ENCODE results near the gene KLF15.

Gene KLF15

DNA sequence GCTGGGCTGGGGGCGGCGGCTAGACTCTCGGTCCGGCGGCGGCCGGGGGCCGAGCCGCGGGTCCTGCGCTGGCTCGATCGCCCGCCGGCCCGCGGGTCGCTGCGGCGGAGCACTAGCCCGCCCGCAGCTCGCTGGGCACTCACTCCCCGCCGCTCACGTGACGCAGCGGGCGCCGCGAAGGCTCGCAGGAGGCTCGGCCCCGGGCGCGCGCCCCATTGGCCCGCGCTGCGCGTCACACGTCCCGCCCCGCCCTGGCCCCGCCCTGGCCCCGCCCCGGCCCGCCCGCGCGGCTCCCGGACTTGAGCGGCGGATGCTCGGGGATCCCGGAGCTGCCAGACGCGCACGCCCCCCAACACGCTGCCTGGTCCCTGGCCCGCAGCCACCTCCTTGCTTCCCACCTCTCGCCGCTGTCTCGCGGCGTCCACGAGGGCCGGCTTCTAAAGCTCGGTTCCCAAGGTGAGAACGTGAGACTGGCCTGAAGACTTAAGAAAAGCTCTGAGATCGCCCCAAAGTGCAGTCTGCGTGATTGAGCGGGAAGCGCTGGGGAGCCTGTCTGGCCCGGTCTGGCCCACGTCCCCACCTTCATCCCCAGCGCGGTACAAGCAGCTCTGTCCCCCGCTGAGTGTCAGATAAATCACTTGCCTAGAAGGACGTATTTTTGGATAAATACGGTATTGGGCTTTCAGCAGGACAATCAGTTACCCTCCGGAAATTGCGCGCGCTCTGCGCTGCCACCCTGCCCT, at the start of gene KLF15:
Gene KLF15 (minus strand): TSS at position 114 of the 743 bp plus-strand sequence. CDS start 4,486 bp downstream, outside the sequence.
- peak within 1 kb of the TSS; percentile 61 for H3K4me3 ChIP-seq (ENCODE audit: low read length)
- DNase-seq (ENCODE audit: low read depth) = peak; percentile 34
- TF ChIP-seq, protein P1, sequence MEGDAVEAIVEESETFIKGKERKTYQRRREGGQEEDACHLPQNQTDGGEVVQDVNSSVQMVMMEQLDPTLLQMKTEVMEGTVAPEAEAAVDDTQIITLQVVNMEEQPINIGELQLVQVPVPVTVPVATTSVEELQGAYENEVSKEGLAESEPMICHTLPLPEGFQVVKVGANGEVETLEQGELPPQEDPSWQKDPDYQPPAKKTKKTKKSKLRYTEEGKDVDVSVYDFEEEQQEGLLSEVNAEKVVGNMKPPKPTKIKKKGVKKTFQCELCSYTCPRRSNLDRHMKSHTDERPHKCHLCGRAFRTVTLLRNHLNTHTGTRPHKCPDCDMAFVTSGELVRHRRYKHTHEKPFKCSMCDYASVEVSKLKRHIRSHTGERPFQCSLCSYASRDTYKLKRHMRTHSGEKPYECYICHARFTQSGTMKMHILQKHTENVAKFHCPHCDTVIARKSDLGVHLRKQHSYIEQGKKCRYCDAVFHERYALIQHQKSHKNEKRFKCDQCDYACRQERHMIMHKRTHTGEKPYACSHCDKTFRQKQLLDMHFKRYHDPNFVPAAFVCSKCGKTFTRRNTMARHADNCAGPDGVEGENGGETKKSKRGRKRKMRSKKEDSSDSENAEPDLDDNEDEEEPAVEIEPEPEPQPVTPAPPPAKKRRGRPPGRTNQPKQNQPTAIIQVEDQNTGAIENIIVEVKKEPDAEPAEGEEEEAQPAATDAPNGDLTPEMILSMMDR (conservative IDR thresholded peaks at IDR 0.05; ENCODE audit: low read depth, low read length) = no peak

DNA sequence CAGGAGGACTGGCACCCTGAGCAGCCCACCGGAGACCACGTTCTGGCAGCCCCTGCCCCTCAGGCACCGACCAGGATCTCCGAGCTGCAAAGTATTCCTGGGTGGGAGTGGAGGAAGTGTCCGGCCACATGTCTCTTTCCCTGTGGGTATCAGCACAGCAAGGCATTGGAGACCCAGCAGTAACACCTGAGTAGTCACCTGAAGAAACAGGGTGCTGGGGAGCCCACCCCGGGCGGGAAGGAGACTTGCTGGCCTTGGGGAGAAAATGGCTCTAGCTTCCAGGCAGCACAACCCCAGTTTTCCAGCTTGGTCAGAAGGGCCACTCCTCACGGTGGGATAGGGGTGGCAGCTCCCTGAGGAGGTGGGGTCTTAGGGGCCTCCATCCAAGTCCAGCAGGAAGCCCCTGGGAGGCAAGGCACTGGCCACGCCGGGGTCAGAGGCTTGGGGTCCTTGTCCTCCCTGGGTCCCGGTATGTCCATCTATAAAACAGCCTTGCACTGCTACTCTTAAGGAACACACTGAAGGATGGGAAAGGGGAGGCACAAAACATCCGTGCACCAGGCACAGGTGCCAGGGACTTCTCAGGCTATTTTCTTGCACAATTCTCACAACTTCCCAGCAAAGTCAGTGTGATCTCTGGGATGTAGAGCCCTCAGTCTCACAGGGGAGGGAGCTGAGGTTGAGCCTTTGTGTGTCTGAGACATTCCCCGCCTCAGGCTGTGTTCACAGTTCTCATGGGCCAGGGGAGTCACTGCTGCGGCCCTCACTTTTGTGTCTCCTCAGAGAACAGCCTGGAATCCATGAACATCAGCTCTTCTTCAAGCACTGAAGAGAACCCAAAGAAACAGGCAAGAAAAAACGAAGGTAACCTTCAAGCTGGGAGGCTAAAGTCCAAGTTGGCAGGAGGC, 49.4 kb upstream of the KLF15 start:
- H3K4me3 ChIP-seq (ENCODE audit: low read length) = no peak overlapping the region
- DNase-seq (ENCODE audit: low read depth) = no peak
- TF ChIP-seq, protein P1 (conservative IDR thresholded peaks at IDR 0.05; ENCODE audit: low read depth, low read length) = no peak

DNA sequence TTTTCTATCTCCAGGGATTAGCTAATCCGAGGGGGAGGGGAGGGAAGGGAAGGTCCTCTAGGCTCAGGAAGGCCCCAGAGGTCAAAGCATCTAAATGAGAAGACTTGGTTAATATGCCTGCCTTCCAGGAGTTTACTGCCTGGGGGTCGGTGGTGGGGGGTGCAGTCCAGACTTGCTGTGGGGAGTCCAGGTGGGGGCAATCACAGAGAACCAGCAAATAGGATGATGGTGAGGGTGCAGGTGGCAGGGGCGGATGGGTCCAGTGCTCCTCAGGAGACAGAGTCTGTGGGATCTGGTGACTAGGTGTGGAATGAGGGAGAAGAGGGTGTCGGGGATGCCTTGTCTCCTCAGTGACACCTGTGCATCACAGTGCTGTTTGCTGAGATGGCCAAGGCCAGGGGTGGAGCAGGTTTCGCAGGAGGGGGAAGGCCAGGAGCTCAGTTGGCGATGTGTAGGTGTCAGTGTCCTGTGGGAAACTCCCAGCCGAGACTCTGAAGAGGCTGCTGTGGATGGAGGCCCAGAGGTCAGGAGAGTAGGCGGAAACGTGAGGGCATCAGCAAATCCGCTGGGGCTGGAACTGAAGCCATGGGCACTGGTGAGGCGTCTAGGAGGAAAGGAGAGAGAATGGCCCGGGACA, 45.6 kb upstream of the KLF15 start:
- H3K4me3 ChIP-seq (ENCODE audit: low read length) = no peak overlapping the region
- TF ChIP-seq, protein P1 (conservative IDR thresholded peaks at IDR 0.05; ENCODE audit: low read depth, low read length) = no peak
- DNase-seq (ENCODE audit: low read depth) = no peak

DNA sequence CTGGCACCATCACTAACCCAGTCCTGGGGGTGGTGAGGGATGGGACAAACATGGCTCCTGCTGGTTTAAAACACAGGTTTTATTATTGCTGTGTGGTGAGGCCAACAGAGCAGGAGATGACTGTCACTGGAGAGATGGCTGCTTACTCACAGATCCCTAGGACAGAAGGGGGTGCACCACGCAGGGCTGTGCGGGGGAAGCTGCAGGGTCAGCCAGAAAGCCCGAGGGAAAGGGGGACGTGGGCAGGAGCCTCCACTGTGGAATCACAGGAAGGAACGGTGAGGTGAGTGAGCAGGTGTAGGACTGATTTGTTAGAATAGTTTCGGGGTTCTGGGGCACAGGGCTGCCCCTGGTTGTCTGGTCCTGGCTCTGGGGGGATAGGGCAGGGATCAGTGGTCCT, 45.0 kb upstream of the KLF15 start:
- TF ChIP-seq, protein P1 (conservative IDR thresholded peaks at IDR 0.05; ENCODE audit: low read depth, low read length) = no peak
- H3K4me3 ChIP-seq (ENCODE audit: low read length) = no peak overlapping the region
- no peak for DNase-seq (ENCODE audit: low read depth)

DNA sequence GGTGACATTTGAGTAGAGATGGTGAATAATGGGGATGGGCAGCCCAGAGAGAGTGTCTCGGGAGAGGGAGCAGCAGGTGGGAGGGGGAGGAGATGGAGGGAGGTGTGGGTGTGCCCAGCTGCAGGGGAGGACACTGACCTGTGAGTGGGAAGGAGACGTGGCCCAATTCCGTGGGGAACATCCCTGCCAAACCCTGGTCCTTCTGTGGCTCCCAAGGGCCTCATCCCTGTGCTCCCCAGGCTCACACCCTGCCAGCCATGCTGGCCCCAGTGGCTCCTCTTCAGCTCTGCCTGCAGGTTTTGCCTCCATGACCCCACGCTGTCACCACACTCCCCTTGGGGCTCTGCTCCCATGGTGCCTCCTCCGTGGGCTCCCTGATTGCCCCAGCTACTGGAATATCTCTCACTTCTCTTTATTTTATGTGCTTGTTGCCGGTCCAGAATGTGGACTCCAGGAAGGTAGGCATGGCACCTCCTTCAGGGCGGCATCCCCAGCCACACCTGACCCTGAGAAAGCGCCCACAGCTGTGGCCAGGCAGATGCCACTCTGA, 44.5 kb upstream of the KLF15 start:
- no peak for DNase-seq (ENCODE audit: low read depth)
- no peak overlapping the region for H3K4me3 ChIP-seq (ENCODE audit: low read length)
- TF ChIP-seq, protein P1 (conservative IDR thresholded peaks at IDR 0.05; ENCODE audit: low read depth, low read length) = no peak

DNA sequence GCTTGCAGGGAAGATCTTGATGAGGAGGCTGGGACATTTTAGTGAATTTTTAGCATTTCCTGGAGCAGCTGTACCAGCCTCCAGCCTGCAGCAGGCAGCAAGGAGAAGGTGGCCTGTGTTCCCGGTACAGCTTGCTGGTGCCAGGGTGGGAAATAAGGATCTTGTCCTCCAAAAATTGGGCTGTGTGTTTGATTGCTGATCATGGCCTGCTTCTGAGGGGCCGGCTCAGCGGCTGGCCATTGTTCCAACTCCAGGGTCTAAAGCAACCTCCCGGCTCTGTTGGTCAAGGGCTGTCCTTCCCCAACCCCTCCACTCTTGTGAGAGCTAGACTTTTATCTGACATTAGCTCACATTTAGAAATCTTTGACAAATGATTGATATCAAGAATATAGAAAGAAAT, 42.5 kb upstream of the KLF15 start:
- no peak for DNase-seq (ENCODE audit: low read depth)
- TF ChIP-seq, protein P1 (conservative IDR thresholded peaks at IDR 0.05; ENCODE audit: low read depth, low read length) = no peak
- no peak overlapping the region for H3K4me3 ChIP-seq (ENCODE audit: low read length)
